Psoas muscle (tissue), 8 donors: ENCODE measurements around the gene CARD16. TPM values are rescaled to one million over a fixed set of nuclear protein-coding genes. Genes with fewer than 3 reads are reported as not detected.
"Not testable (repeated sequence)": the region's sequence is repeated elsewhere in the genome, so short reads cannot be mapped to it uniquely, and the experiment has no call there.

Experiments
- ATAC-seq, 4 donors: fragments of 200-7000 bp; cut with Tn5 transposase; one replicate each; pipeline ENCODE4 v1.9.1; 2020; ENCODE audit warnings: moderate library complexity in 3 of 4, mild to moderate bottlenecking in 2 of 4
- DNase-seq, 2 donors: peaks; one replicate each; pipeline ENCODE4 v3.0.0-alpha.2; 2020
- H3K27ac ChIP-seq: fragments of 200-600 bp; one replicate; pipeline ENCODE4 v1.8.0; 2022
- H3K27me3 ChIP-seq, 3 donors: fragments of 200-600 bp in 1 of 3; one replicate each; pipeline versions ENCODE4 v1.6.1 to v1.8.0; 2013 to 2022; ENCODE audit warnings: low read length in 2 of 3, mild to moderate bottlenecking in 2 of 3, moderate library complexity in 1 of 3; ENCODE audit not compliant: insufficient read depth in 3 of 3
- H3K36me3 ChIP-seq, 2 donors: fragments of 200-600 bp in 1 of 2; one replicate each; pipeline versions ENCODE4 v1.6.1 to v1.8.0; 2013 to 2022; ENCODE audit warnings: low read depth in 1 of 2, mild to moderate bottlenecking in 1 of 2, moderate library complexity in 1 of 2; ENCODE audit not compliant: insufficient read depth in 1 of 2
- H3K4me1 ChIP-seq: fragments of 200-600 bp; one replicate; pipeline ENCODE4 v1.8.0; 2022
- H3K4me3 ChIP-seq: fragments of 200-600 bp; one replicate; pipeline ENCODE4 v1.8.0; 2022; ENCODE audit warnings: mild to moderate bottlenecking
- H3K9me3 ChIP-seq: fragments of 200-600 bp; one replicate; pipeline ENCODE4 v1.8.0; 2022
- WGBS, 3 donors: extraction: QIAGEN DNeasy Blood & Tissue Kit; methylation state at CpG; one replicate each; pipeline versions ENCODE4 v1.1.6 to v1.1.7; 2013; 5-methylcytosine and 5-hydroxymethylcytosine counted together
- intact Hi-C, 2 donors: fragments of 100-400 bp; cut with DNase I; formaldehyde crosslinking; loops; one replicate each; pipeline versions ENCODE4 v1.11.0 to v1.14.2; 2022
- polyA plus RNA-seq, 3 donors: library from polyadenylated mRNA; stranded (reverse); fragments of 200-250 nt; gene quantifications; one replicate each; pipeline ENCODE4 v1.2.3, GENCODE V29; 2013
- total RNA-seq, 4 donors: library from RNA; stranded (reverse); fragmentation: NEBNext Ultra II Directional in 2 of 4; extraction: Animal tissue kit (Norgen Biotek cat#: 25700) in 2 of 4; gene quantifications; one replicate each; pipeline versions ENCODE4 v1.2.1 to v1.2.4, GENCODE V29; 2021 to 2023
- TF ChIP-seq, protein P1 (sequence below): fragments of 200-600 bp; IDR thresholded peaks from one replicate; pipeline ENCODE4 v1.8.0; 2022; ENCODE audit warnings: antibody characterized with exemption
- donor health status: healthy with polysubstance abuse.
- donor health status: DM: no; HTN: no; CAD: no; lungs with moderate emphysema.
- donor health status: Bipolar disorder and iron deficiency.
- donor health status: healthy.
- donor health status: DM: yes; HTN: yes; CAD: no.
- donor health status: DM: no; HTN: no; CAD: no.
- donor health status: DM: no; HTN: no; CAD: no.
- donor health status: DM: yes; HTN: yes; CAD: no.

CARD16 gene
- total and polyA plus RNA-seq, 7 donors: 2.5 to 6.9 (median 4.6) TPM

DNA sequence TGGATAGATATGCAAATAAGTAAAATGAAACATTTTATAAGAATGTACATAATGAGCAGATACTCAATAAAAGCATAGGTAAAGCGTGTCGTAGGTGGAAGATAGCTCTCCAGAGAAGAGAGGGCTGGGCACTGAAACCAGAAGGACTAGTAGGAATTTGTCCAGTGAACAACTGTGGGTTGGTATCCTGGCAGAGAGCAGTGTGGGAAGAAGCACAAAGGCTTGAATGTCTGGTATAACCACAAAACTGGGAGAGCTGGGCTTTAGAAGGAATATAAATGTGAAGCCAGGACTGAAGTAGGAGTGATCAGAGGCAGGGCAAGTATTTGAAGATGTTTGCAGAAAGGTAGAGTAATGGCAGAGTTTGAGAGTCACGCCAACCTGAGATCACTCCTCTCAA lies 33.1 kb upstream of the CARD16 start:
- no peak for DNase-seq
- intact Hi-C loops: no loop called here
- TF ChIP-seq, protein P1, sequence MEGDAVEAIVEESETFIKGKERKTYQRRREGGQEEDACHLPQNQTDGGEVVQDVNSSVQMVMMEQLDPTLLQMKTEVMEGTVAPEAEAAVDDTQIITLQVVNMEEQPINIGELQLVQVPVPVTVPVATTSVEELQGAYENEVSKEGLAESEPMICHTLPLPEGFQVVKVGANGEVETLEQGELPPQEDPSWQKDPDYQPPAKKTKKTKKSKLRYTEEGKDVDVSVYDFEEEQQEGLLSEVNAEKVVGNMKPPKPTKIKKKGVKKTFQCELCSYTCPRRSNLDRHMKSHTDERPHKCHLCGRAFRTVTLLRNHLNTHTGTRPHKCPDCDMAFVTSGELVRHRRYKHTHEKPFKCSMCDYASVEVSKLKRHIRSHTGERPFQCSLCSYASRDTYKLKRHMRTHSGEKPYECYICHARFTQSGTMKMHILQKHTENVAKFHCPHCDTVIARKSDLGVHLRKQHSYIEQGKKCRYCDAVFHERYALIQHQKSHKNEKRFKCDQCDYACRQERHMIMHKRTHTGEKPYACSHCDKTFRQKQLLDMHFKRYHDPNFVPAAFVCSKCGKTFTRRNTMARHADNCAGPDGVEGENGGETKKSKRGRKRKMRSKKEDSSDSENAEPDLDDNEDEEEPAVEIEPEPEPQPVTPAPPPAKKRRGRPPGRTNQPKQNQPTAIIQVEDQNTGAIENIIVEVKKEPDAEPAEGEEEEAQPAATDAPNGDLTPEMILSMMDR: no peak
- no peaks in the 10 kb centered on the region for H3K9me3 ChIP-seq
- no peaks in the 10 kb centered on the region for H3K36me3 ChIP-seq
- H3K4me1 ChIP-seq: no peaks in the 10 kb centered on the region
- H3K27ac ChIP-seq: no peak overlapping the region
- 76 to 87% (median 77%) methylated on average over 3 of the region's 3 CpGs for WGBS, 3 donors
- no peak overlapping the region for H3K4me3 ChIP-seq
- no peak for ATAC-seq
- H3K27me3 ChIP-seq: no peaks in the 10 kb centered on the region

GRCh38 chr11:105077141-105077790 lies 32.1 kb upstream of the CARD16 start:
- H3K27me3 ChIP-seq, ATAC-seq, H3K27ac ChIP-seq, H3K4me3 ChIP-seq, H3K36me3 ChIP-seq, H3K4me1 ChIP-seq, DNase-seq, intact Hi-C loops, H3K9me3 ChIP-seq: not testable (repeated sequence)
- WGBS, 3 donors: 47 to 64% (median 53%) methylated on average over 4 of the region's 4 CpGs

DNA sequence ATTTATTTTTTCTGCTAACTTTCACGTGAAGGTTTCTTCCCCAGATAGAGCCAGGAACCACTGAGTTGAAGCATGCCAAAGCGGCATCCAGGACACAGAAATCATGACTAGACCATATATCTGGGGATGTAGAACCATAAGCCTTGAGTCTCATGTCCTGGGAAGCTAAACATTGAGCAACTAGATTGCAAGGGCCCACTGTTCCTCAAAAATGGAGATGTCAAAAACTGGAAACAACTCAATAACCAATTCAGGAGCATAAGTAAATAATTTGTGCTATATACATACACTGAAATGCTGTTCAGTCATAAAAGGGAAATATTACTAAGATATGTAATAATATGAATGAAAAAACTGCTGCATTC lies 29.0 kb upstream of the CARD16 start:
- TF ChIP-seq, protein P1: no peak
- no peak for DNase-seq
- 89 to 94% (median 90%) methylated on average over 2 of the region's 2 CpGs for WGBS, 3 donors
- H3K4me3 ChIP-seq: no peak overlapping the region
- intact Hi-C loops: no loop called here
- no peak overlapping the region for H3K27ac ChIP-seq
- H3K9me3 ChIP-seq: no peaks in the 10 kb centered on the region
- ATAC-seq: no peak
- no peaks in the 10 kb centered on the region for H3K4me1 ChIP-seq
- no peaks in the 10 kb centered on the region for H3K36me3 ChIP-seq
- no peaks in the 10 kb centered on the region for H3K27me3 ChIP-seq

GRCh38 chr11:105073456-105074165 lies 28.5 kb upstream of the CARD16 start:
- DNase-seq: no peak
- H3K27ac ChIP-seq: no peak overlapping the region
- no peaks in the 10 kb centered on the region for H3K27me3 ChIP-seq
- H3K36me3 ChIP-seq: no peaks in the 10 kb centered on the region
- TF ChIP-seq, protein P1: no peak
- no peaks in the 10 kb centered on the region for H3K9me3 ChIP-seq
- ATAC-seq: no peak
- intact Hi-C loops: no loop called here
- no peak overlapping the region for H3K4me3 ChIP-seq
- WGBS, 3 donors: 64 to 97% (median 93%) methylated on average over 1 of the region's 1 CpG
- no peaks in the 10 kb centered on the region for H3K4me1 ChIP-seq

DNA sequence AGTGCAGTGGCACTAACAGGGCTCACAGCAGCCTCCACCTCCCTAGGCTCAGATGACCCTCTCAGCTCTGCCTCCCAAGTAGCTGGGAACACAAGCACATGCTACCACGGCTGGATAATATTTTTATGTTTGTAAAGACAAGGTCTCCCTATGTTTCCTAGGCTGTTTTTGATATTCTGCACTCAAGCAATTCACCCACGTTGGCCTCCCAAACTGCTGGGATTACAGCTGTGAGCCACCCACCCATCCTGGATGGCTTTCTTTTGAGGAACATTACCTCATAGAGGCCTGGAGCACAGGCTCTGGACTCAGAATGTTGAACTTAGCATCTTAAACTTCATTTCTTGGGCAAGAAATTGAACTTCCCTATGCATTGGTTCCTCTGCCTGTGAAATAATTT lies 26.9 kb upstream of the CARD16 start:
- intact Hi-C loops, H3K27me3 ChIP-seq, H3K4me1 ChIP-seq, DNase-seq, H3K9me3 ChIP-seq, H3K4me3 ChIP-seq, H3K36me3 ChIP-seq, H3K27ac ChIP-seq, ATAC-seq: not testable (repeated sequence)
- WGBS, 3 donors: 47 to 59% (median 55%) methylated on average over 1 of the region's 2 CpGs
